MG63 (cell line): ENCODE measurements around the gene C1QB. TPM values are rescaled to one million over a fixed set of nuclear protein-coding genes. Genes with fewer than 3 reads are reported as not detected.
"Not testable (repeated sequence)": the region's sequence is repeated elsewhere in the genome, so short reads cannot be mapped to it uniquely, and the experiment has no call there.

Experiments used
- DNase-seq: peaks from one replicate; pipeline ENCODE4 v3.0.0-alpha.2; 2020
- H3K27me3 ChIP-seq: fragments of 250-450 bp; sonication (Bioruptor Pico); 2 replicates; pipeline ENCODE4 v1.5.1; 2020; ENCODE audit warnings: mild to moderate bottlenecking, moderate library complexity
- H3K36me3 ChIP-seq: fragments of 250-450 bp; sonication (Bioruptor Pico); 2 replicates; pipeline ENCODE4 v1.5.1; 2020; ENCODE audit warnings: mild to moderate bottlenecking, moderate library complexity
- H3K4me3 ChIP-seq: fragments of 250-450 bp; sonication (Bioruptor Pico); 2 replicates; pipeline ENCODE4 v1.5.1; 2020; ENCODE audit warnings: mild to moderate bottlenecking, moderate library complexity
- H3K9me3 ChIP-seq: fragments of 250-450 bp; sonication (Bioruptor Pico); 2 replicates; pipeline ENCODE4 v1.5.1; 2020; ENCODE audit warnings: mild to moderate bottlenecking, moderate library complexity
- total RNA-seq: library from RNA; depleted of rRNA; stranded (reverse); fragments of >200 nt; shearing (Covaris generic); gene quantifications from 2 replicates; pipeline ENCODE4 v1.2.3, GENCODE V29; 2014; ENCODE audit warnings: low replicate concordance

The C1QB gene
- total RNA-seq, 1 experiment from 2014 or later: not detected

GRCh38 chr1:22650089-22650693, 2.8 kb upstream of the C1QB start:
- DNase-seq: no peak
- Histone ChIP-seq H3K27me3 (peaks cover 7% of the 10 kb centered on the region; the same call in 1 of the 2 replicates), H3K9me3 (no peaks in the 10 kb centered on the region), H3K4me3 (no peak overlapping the region), H3K36me3 (no peaks in the 10 kb centered on the region)

- peaks cover 19% of the 10 kb centered on the region for H3K27me3 ChIP-seq
- H3K36me3 ChIP-seq: no peaks in the 10 kb centered on the region
- no peak for DNase-seq
- H3K9me3 ChIP-seq: no peaks in the 10 kb centered on the region
- H3K4me3 ChIP-seq: no peak overlapping the region
These were observed 837 bp upstream of the C1QB start for GRCh38 chr1:22651941-22652856.

- no peaks in the 10 kb centered on the region for H3K9me3 ChIP-seq
- DNase-seq: no peak
- no peak overlapping the region for H3K4me3 ChIP-seq
- H3K36me3 ChIP-seq: no peaks in the 10 kb centered on the region
- peaks cover 25% of the 10 kb centered on the region for H3K27me3 ChIP-seq
These were observed 1.7 kb downstream of the C1QB start for GRCh38 chr1:22654692-22655091.

- H3K27me3 ChIP-seq: peaks cover 25% of the 10 kb centered on the region
- H3K4me3 ChIP-seq: no peak overlapping the region
- DNase-seq: no peak
- H3K9me3 ChIP-seq: no peaks in the 10 kb centered on the region
- H3K36me3 ChIP-seq: no peaks in the 10 kb centered on the region
These were observed 5.5 kb downstream of the C1QB start for GRCh38 chr1:22658385-22659163.

GRCh38 chr1:22660716-22661241, 7.7 kb downstream of the C1QB start:
- DNase-seq: no peak
- Histone ChIP-seq H3K27me3 (peaks cover 13% of the 10 kb centered on the region), H3K9me3 (no peaks in the 10 kb centered on the region), H3K4me3 (no peak overlapping the region), H3K36me3 (no peaks in the 10 kb centered on the region)

- DNase-seq: no peak
- H3K4me3 ChIP-seq: no peak overlapping the region
- H3K27me3 ChIP-seq: peaks cover 6% of the 10 kb centered on the region
- H3K36me3 ChIP-seq: no peaks in the 10 kb centered on the region
- H3K9me3 ChIP-seq: no peaks in the 10 kb centered on the region
These were observed 8.8 kb downstream of the C1QB start for GRCh38 chr1:22661880-22662279.

GRCh38 chr1:22662318-22662717, 9.3 kb downstream of the C1QB start:
- peak; percentile 26 for DNase-seq
- no peaks in the 10 kb centered on the region for H3K9me3 ChIP-seq
- H3K4me3 ChIP-seq: no peak overlapping the region
- no peaks in the 10 kb centered on the region for H3K36me3 ChIP-seq
- peaks cover 8% of the 10 kb centered on the region for H3K27me3 ChIP-seq

- Histone ChIP-seq H3K4me3 (no peak overlapping the region), H3K27me3 (peaks cover 5% of the 10 kb centered on the region), H3K9me3 (no peaks in the 10 kb centered on the region), H3K36me3 (no peaks in the 10 kb centered on the region)
- DNase-seq: no peak
These were observed 10.0 kb downstream of the C1QB start for GRCh38 chr1:22662986-22663408.

- no peak overlapping the region for H3K4me3 ChIP-seq
- peak; percentile 14 for DNase-seq
- H3K9me3 ChIP-seq: no peaks in the 10 kb centered on the region
- peaks cover 6% of the 10 kb centered on the region; the same call in 1 of the 2 replicates for H3K27me3 ChIP-seq
- no peaks in the 10 kb centered on the region for H3K36me3 ChIP-seq
These were observed 12.7 kb downstream of the C1QB start for GRCh38 chr1:22665752-22666151.

- H3K27me3 ChIP-seq: peaks cover 9% of the 10 kb centered on the region; the same call in 1 of the 2 replicates
- no peaks in the 10 kb centered on the region for H3K9me3 ChIP-seq
- H3K36me3 ChIP-seq: no peaks in the 10 kb centered on the region
- DNase-seq: no peak
- no peak overlapping the region for H3K4me3 ChIP-seq
These were observed 13.4 kb downstream of the C1QB start for GRCh38 chr1:22666412-22666811.

GRCh38 chr1:22668840-22669239, 15.8 kb downstream of the C1QB start:
- not testable (repeated sequence) for H3K36me3 ChIP-seq, DNase-seq, H3K9me3 ChIP-seq, H3K27me3 ChIP-seq, H3K4me3 ChIP-seq

GRCh38 chr1:22670352-22670975, 17.4 kb downstream of the C1QB start:
- Histone ChIP-seq H3K27me3 (peaks cover 9% of the 10 kb centered on the region; the same call in 1 of the 2 replicates), H3K36me3 (no peaks in the 10 kb centered on the region), H3K9me3 (no peaks in the 10 kb centered on the region), H3K4me3 (no peak overlapping the region)
- DNase-seq: no peak

- no peak for DNase-seq
- Histone ChIP-seq H3K36me3 (no peaks in the 10 kb centered on the region), H3K4me3 (no peak overlapping the region), H3K9me3 (no peaks in the 10 kb centered on the region), H3K27me3 (peaks cover 8% of the 10 kb centered on the region; the same call in 1 of the 2 replicates)
These were observed 19.0 kb downstream of the C1QB start for GRCh38 chr1:22671999-22672398.

GRCh38 chr1:22673486-22674409, 20.7 kb downstream of the C1QB start:
- Histone ChIP-seq H3K4me3 (no peak overlapping the region), H3K27me3 (0 out of 2 replicates have a peak, but pooled peaks cover 3% of the 10 kb centered on the region), H3K9me3 (no peaks in the 10 kb centered on the region), H3K36me3 (no peaks in the 10 kb centered on the region)
- peak; percentile 30 for DNase-seq

GRCh38 chr1:22674410-22674749, 21.3 kb downstream of the C1QB start:
- Histone ChIP-seq H3K9me3 (no peaks in the 10 kb centered on the region), H3K27me3 (0 out of 2 replicates have a peak, but pooled peaks cover 3% of the 10 kb centered on the region), H3K4me3 (no peak overlapping the region), H3K36me3 (no peaks in the 10 kb centered on the region)
- DNase-seq: no peak
